HEK293T (cell line): Measurements from ENCODE around the gene GRIK2.

Source experiments
- FOXA1 ChIP-seq: fragments of 450-650 bp; IDR thresholded peaks from 2 replicates; pipeline ENCODE4 v1.6.1; 2016; ENCODE audit warnings: mild to moderate bottlenecking
- TARDBP ChIP-seq: fragments of 450-650 bp; IDR thresholded peaks from 2 replicates; pipeline ENCODE4 v1.6.1; 2016

DNA sequence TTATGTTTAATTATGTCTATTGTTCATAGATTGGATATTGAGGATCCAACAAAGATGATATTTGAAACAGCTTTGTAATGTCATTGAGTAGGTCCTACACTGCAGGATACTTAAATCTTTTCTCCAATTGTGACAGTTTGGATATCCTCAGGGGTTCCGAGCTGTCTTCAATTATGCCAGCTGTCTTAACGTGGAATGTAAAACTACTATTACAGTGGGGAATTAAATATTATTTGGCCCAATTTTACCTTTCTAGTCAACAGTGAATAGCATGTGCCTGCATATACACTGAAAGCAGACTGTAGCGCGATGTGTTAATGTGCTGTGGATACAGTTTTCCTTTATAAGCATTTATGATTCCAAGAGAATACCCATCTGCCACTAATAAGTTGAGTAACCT is 156.9 kb downstream of the GRIK2 start:
- TF ChIP-seq TARDBP (no peak), FOXA1 (no peak)
